ENCODE results near the gene AGTRAP.

The AGTRAP gene

GRCh38 chr1:11784993-11785769 lies 49.2 kb downstream of the AGTRAP start:
- DNase-seq: peak; percentile 29

GRCh38 chr1:11786168-11786567 lies 50.2 kb downstream of the AGTRAP start:
- no peak for DNase-seq

GRCh38 chr1:11787251-11787803 lies 51.4 kb downstream of the AGTRAP start:
- DNase-seq: peak; percentile 43

- no peak for DNase-seq
These were observed 52.0 kb downstream of the AGTRAP start for GRCh38 chr1:11787804-11788436.

- DNase-seq: no peak
These were observed 52.7 kb downstream of the AGTRAP start for GRCh38 chr1:11788549-11789053.

- no peak for DNase-seq
These were observed 53.5 kb downstream of the AGTRAP start for GRCh38 chr1:11789126-11790067.

GRCh38 chr1:11790101-11790879 lies 54.4 kb downstream of the AGTRAP start:
- DNase-seq: no peak

GRCh38 chr1:11790880-11791715 lies 55.2 kb downstream of the AGTRAP start:
- DNase-seq: peak; percentile 66

GRCh38 chr1:11792106-11792505 lies 56.2 kb downstream of the AGTRAP start:
- DNase-seq: no peak

- DNase-seq: no peak
These were observed 57.9 kb downstream of the AGTRAP start for GRCh38 chr1:11793819-11794218.

GRCh38 chr1:11794446-11795237 lies 58.7 kb downstream of the AGTRAP start:
- no peak for DNase-seq

GRCh38 chr1:11795238-11795890 lies 59.4 kb downstream of the AGTRAP start:
- no peak for DNase-seq

GRCh38 chr1:11796036-11796828 lies 60.3 kb downstream of the AGTRAP start:
- peak; percentile 19 for DNase-seq

GRCh38 chr1:11797525-11798216 lies 61.7 kb downstream of the AGTRAP start:
- DNase-seq: no peak

GRCh38 chr1:11799099-11799498 lies 63.2 kb downstream of the AGTRAP start:
- no peak for DNase-seq

- no peak for DNase-seq
These were observed 64.0 kb downstream of the AGTRAP start for GRCh38 chr1:11799896-11800295.

- DNase-seq: no peak
These were observed 64.4 kb downstream of the AGTRAP start for GRCh38 chr1:11800391-11800755.

Data from fibroblast of skin of right biceps (primary cell).